ENCODE measurements around the gene NRCAM.

DNA sequence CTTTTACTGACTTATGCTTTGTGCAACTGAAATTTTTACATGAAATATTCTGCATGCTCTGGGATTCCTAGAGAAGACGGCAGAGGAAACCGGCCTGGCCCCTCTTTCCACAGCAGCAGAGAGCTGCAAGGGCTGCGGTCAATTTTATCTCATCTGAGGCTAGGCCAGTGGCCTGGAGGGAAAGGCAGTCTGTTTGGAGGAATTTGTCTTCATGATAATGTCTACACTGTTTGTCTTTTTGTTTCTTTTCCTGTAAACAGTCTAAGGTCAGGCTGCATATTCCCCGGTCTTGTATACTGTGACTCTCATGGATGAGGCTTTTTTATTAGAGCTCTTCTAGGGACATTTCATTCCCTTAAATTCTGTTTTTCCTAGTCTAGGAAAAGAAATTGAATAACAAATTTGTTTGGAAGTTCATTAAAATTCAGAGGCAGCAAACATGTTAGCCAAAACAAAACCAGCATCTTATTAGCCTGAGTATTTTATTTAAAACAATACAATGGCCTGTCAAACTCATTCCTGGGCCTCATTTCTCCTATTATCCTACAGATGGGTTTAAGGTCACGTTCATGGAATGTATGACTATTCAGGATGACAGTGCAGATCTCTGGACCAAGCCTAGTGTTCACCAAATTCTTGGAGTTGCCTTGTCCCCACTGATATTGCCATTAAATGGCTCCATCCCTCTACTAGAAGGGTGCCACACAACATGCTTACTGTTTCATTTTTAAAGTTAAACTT lies 352.5 kb downstream of the NRCAM start:
- TF ChIP-seq POLR2A (IDR thresholded peaks at IDR 0.05; ENCODE audit: low read length) (no peak), GATA1 (IDR thresholded peaks at IDR 0.05; ENCODE audit: low read depth, low read length) (no peak)
